ENCODE results near the gene BRMS1. TPM values are rescaled to one million over a fixed set of nuclear protein-coding genes. Genes with fewer than 3 reads are reported as not detected.

Gene BRMS1
- total and polyA plus RNA-seq, 10 of the 15 experiments (the other 5 are each of a cell fraction or from before 2014, with no cell fraction given), result 2.1 to 85.3 (median 48.5) TPM

- no peak for TF ChIP-seq MAX (IDR thresholded peaks at IDR 0.05; ENCODE audit: low read depth, low read length)
- no peak for TF ChIP-seq RBBP5 (conservative IDR thresholded peaks at IDR 0.05)
- TF ChIP-seq RCOR1 (conservative IDR thresholded peaks at IDR 0.05; ENCODE audit: low read depth, low read length), result no peak
- no peak for TF ChIP-seq SMARCA5 (IDR thresholded peaks at IDR 0.05)
These were observed 3.3 kb downstream of the BRMS1 start (continued) for GRCh38 chr11:66341502-66342126.

- WGBS (ENCODE audit: insufficient coverage, insufficient replicate concordance, low lambda C conversion rate, missing lambda C conversion rate), result 88% methylated on average over 25 of the region's 28 CpGs
- Histone ChIP-seq H3K9ac (ENCODE audit: control insufficient read depth, insufficient read depth, low read length) (no peak overlapping the region), H2AFZ (ENCODE audit: control insufficient read depth, low read depth, low read length) (no peak overlapping the region), H3K36me3 (ENCODE audit: control insufficient read depth in 2 of 2, insufficient read depth in 2 of 2, low read length in 1 of 2) (peaks cover 0 to 19% of the 10 kb centered on the region in 2 experiments; a peak in 3 of 4 replicates), H3K9me3 (replicated peaks; ENCODE audit: control insufficient read depth, insufficient read depth, low read length) (no peaks in the 10 kb centered on the region), H3K4me3 (no peak overlapping the region), H3K79me2 (ENCODE audit: control insufficient read depth, insufficient read depth, low read length) (peaks cover 17% of the 10 kb centered on the region), H4K20me1 (ENCODE audit: control insufficient read depth, insufficient read depth) (no peaks in the 10 kb centered on the region), H3K27ac (ENCODE audit: control insufficient read depth, insufficient read depth) (no peak overlapping the region), H3K4me1 (ENCODE audit: control insufficient read depth, insufficient read depth, low read length) (peaks cover 30% of the 10 kb centered on the region), H3K4me2 (ENCODE audit: control insufficient read depth, insufficient read depth) (no peak overlapping the region), H3K27me3 (replicated peaks in 1 of 2; ENCODE audit: control insufficient read depth in 2 of 2, insufficient read depth in 2 of 2, low read length in 1 of 2) (no peaks in the 10 kb centered on the region)
- no peak for DNase-seq (ENCODE audit: low read depth, low spot score)
- FAIRE-seq, result no peak
- POLR2A ChIA-PET, result no interaction called here
- in situ Hi-C loops (cut with MboI), result no loop called here
- no TSS peak for BruUV-seq (replicated peaks)
- RAD21 ChIA-PET (ENCODE audit: unreplicated experiment), result no interaction called here
- no peak for ATAC-seq
- intact Hi-C loops (cut with micrococcal nuclease; ENCODE audit: unreplicated experiment), result no loop called here
- SMC1A ChIA-PET (ENCODE audit: uncharacterized antibody, unreplicated experiment), result interaction anchor here (0.6 to 1.2 kb wide), 2 partner anchors 45 to 497 kb away, joined by 3 to 4 read pairs; no protein-coding TSS in a partner anchor
- CTCF ChIA-PET, result interaction anchor here (0.6 to 7.4 kb wide), 2 partner anchors 29 to 43 kb away, joined by 3 to 44 read pairs; no protein-coding TSS in a partner anchor
- no peak for TF ChIP-seq ZBTB33 (IDR thresholded peaks at IDR 0.05)
- TF ChIP-seq TCF12 (IDR thresholded peaks at IDR 0.05; ENCODE audit: low read depth, low read length), result no peak
- no peak for TF ChIP-seq IRF4 (IDR thresholded peaks at IDR 0.05; ENCODE audit: low read depth, low read length)
- TF ChIP-seq BCL3 (IDR thresholded peaks at IDR 0.05; ENCODE audit: borderline replicate concordance, insufficient read depth, low read depth, low read length, poor library complexity, severe bottlenecking), result no peak
- TF ChIP-seq TCF7 (IDR thresholded peaks at IDR 0.05; ENCODE audit: borderline replicate concordance), result no peak
- no peak for TF ChIP-seq FOXK2 (IDR thresholded peaks at IDR 0.05)
- no peak for TF ChIP-seq SUZ12 (IDR thresholded peaks at IDR 0.05; ENCODE audit: unreplicated experiment)
- TF ChIP-seq ZBTB4 (CRISPR knock-in tag; IDR thresholded peaks at IDR 0.05), result no peak
- no peak for TF ChIP-seq MTA3 (IDR thresholded peaks at IDR 0.05; ENCODE audit: borderline replicate concordance, low read length)
These were observed 4.1 kb downstream of the BRMS1 start for GRCh38 chr11:66340596-66341501.

Measured in GM12878 (cell line).